Heart right ventricle (tissue), 16 donors: ENCODE data around the gene RPS5. TPM values are rescaled to one million over a fixed set of nuclear protein-coding genes. Genes with fewer than 3 reads are reported as not detected.

Source experiments
- ATAC-seq, 8 donors: fragments of 200-7000 bp; cut with Tn5 transposase; one replicate each; pipeline ENCODE4 v1.9.1; 2020; ENCODE audit warnings: mild to moderate bottlenecking in 8 of 8, moderate library complexity in 8 of 8, moderate number of reproducible peaks in 1 of 8
- DNase-seq, 2 donors: peaks; one replicate each; pipeline ENCODE4 v3.0.0-alpha.2; 2020
- H3K27ac ChIP-seq, 10 donors: fragments of 200-600 bp; sonication (generic) in 2 of 10; one replicate each; pipeline versions ENCODE4 v1.5.0 to v1.8.0; 2020 to 2022; ENCODE audit warnings: mild to moderate bottlenecking in 3 of 10
- H3K27me3 ChIP-seq, 7 donors: fragments of 200-600 bp; one replicate each; pipeline ENCODE4 v1.8.0; 2021 to 2022; ENCODE audit warnings: mild to moderate bottlenecking in 2 of 7
- H3K36me3 ChIP-seq, 9 donors: fragments of 200-600 bp; sonication (generic) in 1 of 9; one replicate each; pipeline versions ENCODE4 v1.5.0 to v1.8.0; 2020 to 2022; ENCODE audit warnings: mild to moderate bottlenecking in 2 of 9
- H3K4me1 ChIP-seq, 9 donors: fragments of 200-600 bp; sonication (generic) in 1 of 9; one replicate each; pipeline versions ENCODE4 v1.5.0 to v1.8.0; 2020 to 2022; ENCODE audit warnings: mild to moderate bottlenecking in 4 of 9
- H3K4me3 ChIP-seq, 10 donors: fragments of 200-600 bp; sonication (generic) in 2 of 10; one replicate each; pipeline versions ENCODE4 v1.5.0 to v1.8.0; 2020 to 2022; ENCODE audit warnings: mild to moderate bottlenecking in 7 of 10, moderate library complexity in 2 of 10
- H3K9me3 ChIP-seq, 11 donors: fragments of 200-600 bp in 10 of 11; sonication (generic) in 2 of 11; one replicate each; pipeline versions ENCODE4 v1.5.0 to v1.8.0; 2013 to 2022; ENCODE audit warnings: mild to moderate bottlenecking in 2 of 11, control low read depth in 1 of 11, moderate library complexity in 1 of 11
- WGBS, 2 donors: extraction: QIAGEN DNeasy Blood & Tissue Kit; methylation state at CpG; one replicate each; pipeline ENCODE4 v1.1.7; 2013; ENCODE audit warnings: inconsistent platforms in 1 of 2; 5-methylcytosine and 5-hydroxymethylcytosine counted together
- intact Hi-C, 10 donors: fragments of 100-400 bp; cut with DNase I; formaldehyde crosslinking; loops; one replicate each; pipeline versions ENCODE4 v1.11.1 to v1.14.2; 2022
- polyA plus RNA-seq, 2 donors: library from polyadenylated mRNA; stranded (reverse); fragments of 200-250 nt; gene quantifications; one replicate each; pipeline ENCODE4 v1.2.3, GENCODE V29; 2013
- total RNA-seq, 10 donors: library from RNA; stranded (reverse); fragmentation: NEBNext Ultra II Directional in 3 of 10; extraction: Animal tissue kit (Norgen Biotek cat#: 25700) in 3 of 10; gene quantifications; one replicate each; pipeline versions ENCODE4 v1.2.1 to v1.2.4, GENCODE V29; 2021 to 2023
- TF ChIP-seq, protein P1 (sequence below), 9 donors: fragments of 200-600 bp; sonication (generic) in 2 of 9; IDR thresholded peaks; one replicate each; pipeline versions ENCODE4 v1.5.0 to v1.8.0; 2021 to 2022; ENCODE audit warnings: antibody characterized with exemption in 9 of 9, mild to moderate bottlenecking in 5 of 9, moderate library complexity in 1 of 9
- donor health status: Arrhythmogenic right ventricular cardiomyopathy.
- donor health status: ischemic (EF 13 %, LVEDD 7.1; RV severe dilation, severe dysfunction).
- donor health status: healthy with polysubstance abuse.
- donor health status: DM: no; HTN: yes; CAD: no.
- donor health status: DM: no; HTN: no; CAD: no.
- donor health status: ischemic (EF 25% LVEDD 6.9; RV normal size, moderate dysfunction).
- donor health status: ischemic (EF 25% LVEDD 5.7; RV mildly dilated, moderate dysfunction).
- donor health status: healthy.
- donor health status: DM: yes; HTN: yes; CAD: no.
- donor health status: Ischemic cardiomyopathy.
- donor health status: ischemic (EF 35%, LVEDD 5.7; RV mildly dilated, moderate dysfunction).
- donor health status: nonischemic (EF 11% LVEDD 7.7; RV severe dilation, severe dysfunction).
- donor health status: DM: yes; HTN: yes; CAD: no.
- donor health status: PGD.
- donor health status: ischemic (EF 29% LVEDD 5.4; RV normal size, mild dysfunction).
- donor health status: nonischemic (EF 23%, LVEDD 6.1; RV moderate dilation, normal function).

RPS5 gene
- total and polyA plus RNA-seq, 12 donors, result 360 to 2,053 (median 425) TPM

DNA sequence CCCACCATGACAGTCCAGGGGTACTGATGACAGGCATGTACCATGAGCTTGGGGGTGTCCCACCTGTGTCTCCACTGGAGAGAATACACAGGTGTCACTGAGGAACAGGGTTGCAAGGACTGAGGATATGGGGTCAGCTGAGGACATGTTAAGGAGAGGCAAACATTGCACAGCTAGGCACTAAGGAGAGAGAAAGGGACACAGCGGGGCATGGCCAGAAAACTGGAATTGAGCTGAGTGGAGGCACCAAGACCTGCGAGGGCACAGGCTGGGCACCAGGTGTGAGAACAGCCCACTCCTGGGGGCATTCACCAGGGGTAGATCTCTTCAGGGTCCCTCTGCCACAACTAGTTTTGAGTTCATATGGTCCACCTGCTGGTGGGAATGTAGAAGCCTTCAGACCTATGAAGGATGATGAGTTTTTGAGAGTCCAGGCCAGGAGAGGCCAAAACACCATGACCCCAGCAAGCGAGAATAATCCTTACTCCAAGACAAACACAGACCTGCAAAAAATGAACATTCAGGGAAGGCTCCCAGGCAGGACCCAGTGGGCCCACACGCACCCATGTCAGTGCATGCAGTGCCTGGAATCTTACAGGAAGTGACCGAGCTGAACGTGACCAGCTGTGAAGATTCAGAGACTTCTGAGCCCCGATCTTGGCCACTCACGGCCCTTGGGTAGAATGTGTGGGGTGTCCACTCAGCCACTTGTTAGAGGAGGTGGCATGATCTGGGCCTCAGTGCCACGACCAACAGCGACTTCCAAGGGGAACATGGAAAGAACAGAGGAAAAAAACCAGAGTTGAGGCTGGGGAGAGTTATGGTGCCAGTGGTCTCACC is 20.0 kb downstream of the RPS5 start:
- no peaks in the 10 kb centered on the region for H3K27me3 ChIP-seq
- peaks cover 0 to 6% (median 0%) of the 10 kb centered on the region in 9 donors for H3K36me3 ChIP-seq
- intact Hi-C loops, result no loop called here
- peak overlapping the region in 6 of 10 donors; percentile 90 to 94 (median 92) for H3K27ac ChIP-seq
- 69 to 70% methylated on average over 10 of the region's 10 CpGs for WGBS, 2 donors
- peaks cover 5 to 34% (median 27%) of the 10 kb centered on the region in 9 donors for H3K4me1 ChIP-seq
- ATAC-seq (no peak), DNase-seq (no peak)
- H3K9me3 ChIP-seq, result no peaks in the 10 kb centered on the region
- TF ChIP-seq, protein P1, sequence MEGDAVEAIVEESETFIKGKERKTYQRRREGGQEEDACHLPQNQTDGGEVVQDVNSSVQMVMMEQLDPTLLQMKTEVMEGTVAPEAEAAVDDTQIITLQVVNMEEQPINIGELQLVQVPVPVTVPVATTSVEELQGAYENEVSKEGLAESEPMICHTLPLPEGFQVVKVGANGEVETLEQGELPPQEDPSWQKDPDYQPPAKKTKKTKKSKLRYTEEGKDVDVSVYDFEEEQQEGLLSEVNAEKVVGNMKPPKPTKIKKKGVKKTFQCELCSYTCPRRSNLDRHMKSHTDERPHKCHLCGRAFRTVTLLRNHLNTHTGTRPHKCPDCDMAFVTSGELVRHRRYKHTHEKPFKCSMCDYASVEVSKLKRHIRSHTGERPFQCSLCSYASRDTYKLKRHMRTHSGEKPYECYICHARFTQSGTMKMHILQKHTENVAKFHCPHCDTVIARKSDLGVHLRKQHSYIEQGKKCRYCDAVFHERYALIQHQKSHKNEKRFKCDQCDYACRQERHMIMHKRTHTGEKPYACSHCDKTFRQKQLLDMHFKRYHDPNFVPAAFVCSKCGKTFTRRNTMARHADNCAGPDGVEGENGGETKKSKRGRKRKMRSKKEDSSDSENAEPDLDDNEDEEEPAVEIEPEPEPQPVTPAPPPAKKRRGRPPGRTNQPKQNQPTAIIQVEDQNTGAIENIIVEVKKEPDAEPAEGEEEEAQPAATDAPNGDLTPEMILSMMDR (IDR thresholded peaks at IDR 0.05), result peak in 6 of 9 donors; percentile 8 to 38 (median 26)
- peak overlapping the region in 8 of 10 donors; percentile 79 to 100 (median 90) for H3K4me3 ChIP-seq

- DNase-seq (no peak), ATAC-seq (peak in 6 of 8 donors; percentile 2 to 40 (median 6))
- Histone ChIP-seq H3K36me3 (peaks cover 0 to 6% (median 0%) of the 10 kb centered on the region in 9 donors), H3K9me3 (no peaks in the 10 kb centered on the region), H3K27ac (peak overlapping the region; percentile 84 to 95 (median 91)), H3K4me3 (peak overlapping the region; percentile 79 to 100 (median 96)), H3K4me1 (peaks cover 5 to 31% (median 26%) of the 10 kb centered on the region in 9 donors), H3K27me3 (no peaks in the 10 kb centered on the region)
- intact Hi-C loops, result loop anchor here in 1 of 10 donors (1.0 kb wide), 1 partner anchor 33 kb away; the partner anchor contains the start of gene ZNF132
- TF ChIP-seq, protein P1 (IDR thresholded peaks at IDR 0.05), result no peak
- 11 to 14% methylated on average over 22 of the region's 22 CpGs for WGBS, 2 donors
Observed at GRCh38 chr19:58407658-58408151, 20.6 kb downstream of the RPS5 start.

DNA sequence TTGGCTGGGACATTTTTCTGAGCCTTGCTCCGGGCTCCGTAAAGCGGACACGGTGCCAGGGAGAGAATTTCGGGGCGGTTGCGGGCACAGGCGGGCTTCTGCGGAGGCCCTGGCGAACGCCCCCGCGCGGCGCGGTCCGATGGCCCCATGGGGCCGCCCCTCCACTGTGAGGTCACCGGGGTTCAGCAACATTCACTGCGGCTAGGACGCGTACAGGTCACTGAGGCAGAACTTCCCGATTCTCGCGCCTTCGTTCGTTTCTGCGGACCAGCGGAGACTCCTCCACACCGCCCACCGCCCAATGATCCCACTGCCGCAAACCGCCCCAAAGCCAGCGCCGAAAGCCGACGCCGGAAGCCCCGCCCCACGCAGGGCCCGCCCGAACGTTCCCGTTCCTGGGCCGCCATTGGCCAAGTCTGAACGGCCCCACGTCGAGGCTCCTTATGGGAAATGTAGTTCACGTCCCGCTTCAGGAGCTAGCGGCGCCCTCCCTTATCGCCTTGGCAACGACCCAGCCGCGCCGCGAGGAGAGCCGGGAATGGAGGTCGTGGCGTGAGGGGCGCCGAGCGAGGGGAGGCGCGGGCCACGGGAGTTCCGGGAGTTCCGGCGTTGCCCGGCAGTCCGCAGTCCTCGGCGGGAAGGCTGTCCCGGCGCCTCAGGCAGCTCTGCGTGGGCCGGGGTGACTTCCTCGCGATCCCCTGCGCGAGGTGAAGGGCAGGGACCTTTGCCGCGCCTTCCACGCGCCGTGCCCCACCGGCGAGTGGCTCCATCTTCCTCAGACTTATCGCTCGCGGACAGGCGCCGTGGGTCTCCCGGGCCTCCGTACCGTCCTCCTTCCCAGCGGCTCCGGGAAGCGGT is 21.3 kb downstream of the RPS5 start, which contains the start of gene ZNF584:
Gene ZNF584 (plus strand): TSS at position 498 of the 858 bp plus-strand sequence. CDS start 499 bp downstream, outside the sequence.
- H3K36me3 ChIP-seq, result peaks cover 0 to 6% (median 0%) of the 10 kb centered on the region in 9 donors
- DNase-seq (peak; percentile 95 to 96), ATAC-seq (peak; percentile 97 to 99 (median 98))
- TF ChIP-seq, protein P1 (IDR thresholded peaks at IDR 0.05), result peak in 4 of 9 donors; percentile 10 to 43 (median 30)
- peaks cover 5 to 31% (median 26%) of the 10 kb centered on the region in 9 donors for H3K4me1 ChIP-seq
- H3K4me3 ChIP-seq, result peak within 1 kb of the TSS; percentile 79 to 100 (median 96)
- no peaks in the 10 kb centered on the region for H3K9me3 ChIP-seq
- no peaks in the 10 kb centered on the region for H3K27me3 ChIP-seq
- H3K27ac ChIP-seq, result peak within 1 kb of the TSS; percentile 84 to 95 (median 91)
- intact Hi-C loops, result loop anchor here in 1 of 10 donors (1.0 kb wide), 1 partner anchor 32 kb away; the partner anchor contains the start of gene ZNF132
- WGBS, 2 donors, result 0% methylated on average over 98 to 100 of the region's 100 CpGs
